HEK293 (cell line): Measurements from ENCODE around the gene ALDOA.
A peak's percentile ranks its signal among the peaks of the same experiment; 100 is the strongest.

Experiments used
- CTCF ChIA-PET: fragments of 350-600 bp; formaldehyde crosslinking; extraction: SDS; loops from one replicate; lab custom pipeline; 2021; ENCODE audit warnings: antibody characterized with exemption; lab: Yijun Ruan, JAX
- POLR2A ChIA-PET: fragments of 300-600 bp; formaldehyde crosslinking; extraction: SDS; loops from one replicate; lab custom pipeline; 2020; ENCODE audit warnings: antibody characterized with exemption, inconsistent platforms; lab: Yijun Ruan, JAX
- H3K27ac ChIP-seq: fragments of 200-500 bp; sonication (Bioruptor generic); 2 replicates; pipeline ENCODE4 v1.5.1; 2014; ENCODE audit warnings: low read depth, low read length, control low read depth, inconsistent platforms; ENCODE audit errors: extremely low read depth
- H3K36me3 ChIP-seq, 2 experiments: fragments of 200-500 bp in 1 of 2; sonication (Bioruptor generic) in 1 of 2; 1 replicate in 1 of 2; 2 replicates in 1 of 2; pipeline ENCODE4 v1.5.1; 2014 to 2017; ENCODE audit warnings: inconsistent platforms in 2 of 2, low read length in 2 of 2; ENCODE audit not compliant: control insufficient read depth in 2 of 2, insufficient read depth in 1 of 2
- H3K4me1 ChIP-seq: fragments of 200-500 bp; sonication (Bioruptor generic); 2 replicates; pipeline ENCODE4 v1.5.1; 2014; ENCODE audit warnings: mild to moderate bottlenecking, low read length, inconsistent platforms; ENCODE audit not compliant: control insufficient read depth, insufficient read depth
- H3K4me3 ChIP-seq: 2 replicates; pipeline ENCODE4 v1.5.1; 2011; ENCODE audit warnings: low read depth, mild to moderate bottlenecking, control low read depth, low read length, moderate library complexity
- H3K9me3 ChIP-seq: fragments of 200-500 bp; sonication (Bioruptor generic); 2 replicates; pipeline ENCODE4 v1.5.1; 2014; ENCODE audit warnings: low read depth, low read length, inconsistent platforms; ENCODE audit not compliant: control insufficient read depth, insufficient read depth
- GLI4 ChIP-seq: fragments of 450-650 bp; formaldehyde crosslinking; IDR thresholded peaks from 2 replicates; pipeline ENCODE4 v1.5.1; 2016; ENCODE audit warnings: missing biosample characterization, missing genetic modification characterization
- IKZF3 ChIP-seq: fragments of 450-650 bp; IDR thresholded peaks from 2 replicates; pipeline ENCODE4 v1.5.0; 2018; ENCODE audit warnings: missing biosample characterization, mild to moderate bottlenecking, missing genetic modification characterization, moderate library complexity
- OSR2 ChIP-seq: fragments of 450-650 bp; formaldehyde crosslinking; IDR thresholded peaks from 2 replicates; pipeline ENCODE4 v1.5.1; 2016; ENCODE audit warnings: missing biosample characterization, missing genetic modification characterization
- SALL2 ChIP-seq: fragments of 450-650 bp; formaldehyde crosslinking; IDR thresholded peaks from 2 replicates; pipeline ENCODE4 v1.5.0; 2017; ENCODE audit warnings: missing biosample characterization, mild to moderate bottlenecking, missing genetic modification characterization, borderline replicate concordance
- SCRT2 ChIP-seq: fragments of 450-650 bp; formaldehyde crosslinking; IDR thresholded peaks from 2 replicates; pipeline ENCODE4 v1.5.1; 2016; ENCODE audit warnings: missing biosample characterization, missing genetic modification characterization
- SP2 ChIP-seq: fragments of 450-650 bp; formaldehyde crosslinking; IDR thresholded peaks from 2 replicates; pipeline ENCODE4 v1.5.1; 2016; ENCODE audit warnings: missing biosample characterization, missing genetic modification characterization
- TCF7L2 ChIP-seq: IDR thresholded peaks from 2 replicates; pipeline ENCODE4 v1.6.1; 2011; ENCODE audit warnings: low read depth, mild to moderate bottlenecking, inconsistent platforms, low read length, moderate library complexity, borderline replicate concordance
- WT1 ChIP-seq: fragments of 450-650 bp; formaldehyde crosslinking; IDR thresholded peaks from 2 replicates; pipeline ENCODE4 v1.5.1; 2016; ENCODE audit warnings: missing biosample characterization, missing genetic modification characterization
- ZBTB10 ChIP-seq: fragments of 450-650 bp; formaldehyde crosslinking; IDR thresholded peaks from 2 replicates; pipeline ENCODE4 v1.5.1; 2016; ENCODE audit warnings: missing biosample characterization, missing genetic modification characterization
- ZBTB17 ChIP-seq: fragments of 450-650 bp; formaldehyde crosslinking; IDR thresholded peaks from 2 replicates; pipeline ENCODE4 v1.5.1; 2016; ENCODE audit warnings: missing biosample characterization, missing genetic modification characterization
- ZBTB6 ChIP-seq: fragments of 450-650 bp; formaldehyde crosslinking; IDR thresholded peaks from 2 replicates; pipeline ENCODE4 v1.5.1; 2017; ENCODE audit warnings: missing biosample characterization, missing genetic modification characterization
- ZNF138 ChIP-seq: fragments of 450-650 bp; formaldehyde crosslinking; IDR thresholded peaks from 2 replicates; pipeline ENCODE4 v1.5.1; 2016; ENCODE audit warnings: missing biosample characterization, missing genetic modification characterization, borderline replicate concordance
- ZNF621 ChIP-seq: fragments of 450-650 bp; formaldehyde crosslinking; IDR thresholded peaks from 2 replicates; pipeline ENCODE4 v1.5.1; 2017; ENCODE audit warnings: missing biosample characterization, missing genetic modification characterization
- ZNF623 ChIP-seq: fragments of 450-650 bp; formaldehyde crosslinking; IDR thresholded peaks from 2 replicates; pipeline ENCODE4 v1.5.1; 2016; ENCODE audit warnings: missing biosample characterization, missing genetic modification characterization
- ZNF692 ChIP-seq: fragments of 450-650 bp; formaldehyde crosslinking; IDR thresholded peaks from 2 replicates; pipeline ENCODE4 v1.5.1; 2016; ENCODE audit warnings: missing biosample characterization, missing genetic modification characterization
- ZNF701 ChIP-seq: fragments of 450-650 bp; formaldehyde crosslinking; IDR thresholded peaks from 2 replicates; pipeline ENCODE4 v1.5.1; 2016; ENCODE audit warnings: missing biosample characterization, missing genetic modification characterization
- ZNF837 ChIP-seq: fragments of 450-650 bp; formaldehyde crosslinking; IDR thresholded peaks from 2 replicates; pipeline ENCODE4 v1.5.1; 2016; ENCODE audit warnings: missing biosample characterization, missing genetic modification characterization
- TF ChIP-seq, protein P1 (sequence below): fragments of 450-650 bp; formaldehyde crosslinking; IDR thresholded peaks from 2 replicates; pipeline ENCODE4 v1.5.0; 2017; ENCODE audit warnings: missing biosample characterization, missing genetic modification characterization, borderline replicate concordance
- TF ChIP-seq, protein P2 (sequence below): fragments of 450-650 bp; formaldehyde crosslinking; IDR thresholded peaks from 2 replicates; pipeline ENCODE4 v1.5.1; 2016; ENCODE audit warnings: missing biosample characterization, missing genetic modification characterization, low read depth
- TF ChIP-seq, protein P3 (sequence below): fragments of 450-650 bp; formaldehyde crosslinking; IDR thresholded peaks from 2 replicates; pipeline ENCODE4 v1.5.1; 2016; ENCODE audit warnings: missing biosample characterization, missing genetic modification characterization

The ALDOA gene

DNA sequence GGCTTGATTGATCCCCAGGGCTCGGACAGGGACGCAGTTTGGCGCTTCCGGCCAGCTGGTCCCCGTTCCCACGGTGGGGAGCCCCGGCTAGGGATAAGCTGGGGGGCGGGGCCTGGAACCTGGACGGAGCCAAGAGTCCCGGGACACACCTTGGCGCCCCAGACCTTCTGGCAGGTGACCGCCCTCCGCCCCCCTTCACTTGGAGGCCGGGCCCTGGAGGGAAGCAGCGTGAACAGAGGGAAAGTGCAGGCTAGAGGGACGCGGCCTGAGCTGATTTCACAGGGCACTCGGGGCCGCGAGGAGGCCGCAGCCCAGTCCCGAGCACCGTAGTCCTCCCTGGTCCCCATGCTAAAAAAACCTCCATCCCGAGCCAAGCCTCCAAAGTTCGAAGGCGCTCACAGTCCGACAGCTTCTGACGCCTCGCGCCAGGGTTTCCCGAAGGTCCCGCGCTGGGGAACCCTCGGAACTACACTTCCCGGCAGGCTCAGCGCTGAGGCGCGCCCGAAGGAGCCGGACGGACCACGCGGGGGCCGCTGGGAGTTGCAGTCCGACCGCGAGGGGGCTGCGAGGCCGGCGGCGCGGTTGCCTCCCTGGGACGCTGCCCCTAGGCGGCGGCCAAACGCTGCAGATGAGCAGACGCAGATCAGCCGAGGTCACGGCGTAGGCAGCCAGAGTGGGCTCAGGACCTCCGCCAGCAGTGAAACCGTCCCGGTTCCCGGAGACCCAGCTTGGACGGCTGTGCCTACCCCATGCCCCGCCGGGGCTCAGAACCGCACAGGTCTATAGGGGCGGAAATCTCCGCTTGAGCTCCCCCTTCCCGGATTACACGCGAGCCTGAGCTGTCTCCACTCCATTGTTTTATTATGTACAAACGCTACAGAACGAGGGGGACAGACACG is 26.2 kb downstream of the ALDOA start, which contains the start of gene TBX6 (continued):
- TF ChIP-seq ZNF692 (tag by site-specific recombination) (peak; percentile 34), ZNF623 (tag by site-specific recombination) (no peak), ZBTB6 (tag by site-specific recombination) (peak; percentile 40; the same call in 1 of the 2 replicates)

DNA sequence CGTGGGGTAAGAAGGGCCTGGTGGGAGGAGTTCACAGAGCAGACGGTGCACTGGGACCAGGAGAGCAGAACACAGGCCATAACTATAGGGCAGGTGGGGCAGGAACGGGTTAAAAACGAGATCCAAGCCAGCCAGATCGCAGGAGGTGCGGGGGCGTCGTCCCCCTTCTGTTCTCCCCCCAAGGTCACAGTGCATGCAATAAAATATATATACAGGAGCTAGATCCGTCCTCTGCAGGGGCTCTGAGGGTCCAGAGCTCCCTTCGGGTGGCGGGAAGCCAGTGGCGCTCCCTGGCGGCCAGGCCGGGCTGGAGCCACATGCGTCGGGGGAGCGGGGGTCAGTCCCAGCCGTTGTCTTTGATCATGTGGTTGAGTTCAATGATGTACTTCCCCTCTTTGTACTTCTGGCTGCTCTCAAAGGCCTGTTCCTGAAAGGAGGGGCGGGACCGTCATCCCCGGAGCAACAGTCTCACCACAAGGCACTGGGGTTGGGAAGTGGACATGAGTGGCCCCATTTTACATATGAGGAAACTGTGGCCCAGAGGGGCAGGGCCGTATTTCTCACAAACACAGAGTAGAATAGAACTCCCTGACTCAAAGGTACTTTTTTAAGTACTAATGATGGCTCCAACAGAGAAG is 26.9 kb downstream of the ALDOA start:
- ChIA-PET POLR2A (interaction anchor here (0.6 to 3.3 kb wide), 11 partner anchors 13 to 405 kb away, joined by 3 to 26 read pairs (median 3); partner anchors contain the start of genes ALDOA, CORO1A, PPP4C and ZNF771), CTCF (interaction anchor here (0.6 to 5.0 kb wide), 25 partner anchors 10 to 1095 kb away, joined by 3 to 38 read pairs (median 4); partner anchors contain the start of genes DCTPP1, GDPD3, PPP4C and ZNF771)
- Histone ChIP-seq H3K4me3 (no peak overlapping the region), H3K9me3 (no peaks in the 10 kb centered on the region), H3K4me1 (no peaks in the 10 kb centered on the region), H3K27ac (peak overlapping the region; percentile 8; the same call in 1 of the 2 replicates), H3K36me3 (peaks cover 0 to 15% of the 10 kb centered on the region in 2 experiments; a peak in 1 of 3 replicates)
- 0 out of 2 replicates have a peak, but pooled peaks have one; percentile 70 for TF ChIP-seq TCF7L2
- TF ChIP-seq, protein P1, sequence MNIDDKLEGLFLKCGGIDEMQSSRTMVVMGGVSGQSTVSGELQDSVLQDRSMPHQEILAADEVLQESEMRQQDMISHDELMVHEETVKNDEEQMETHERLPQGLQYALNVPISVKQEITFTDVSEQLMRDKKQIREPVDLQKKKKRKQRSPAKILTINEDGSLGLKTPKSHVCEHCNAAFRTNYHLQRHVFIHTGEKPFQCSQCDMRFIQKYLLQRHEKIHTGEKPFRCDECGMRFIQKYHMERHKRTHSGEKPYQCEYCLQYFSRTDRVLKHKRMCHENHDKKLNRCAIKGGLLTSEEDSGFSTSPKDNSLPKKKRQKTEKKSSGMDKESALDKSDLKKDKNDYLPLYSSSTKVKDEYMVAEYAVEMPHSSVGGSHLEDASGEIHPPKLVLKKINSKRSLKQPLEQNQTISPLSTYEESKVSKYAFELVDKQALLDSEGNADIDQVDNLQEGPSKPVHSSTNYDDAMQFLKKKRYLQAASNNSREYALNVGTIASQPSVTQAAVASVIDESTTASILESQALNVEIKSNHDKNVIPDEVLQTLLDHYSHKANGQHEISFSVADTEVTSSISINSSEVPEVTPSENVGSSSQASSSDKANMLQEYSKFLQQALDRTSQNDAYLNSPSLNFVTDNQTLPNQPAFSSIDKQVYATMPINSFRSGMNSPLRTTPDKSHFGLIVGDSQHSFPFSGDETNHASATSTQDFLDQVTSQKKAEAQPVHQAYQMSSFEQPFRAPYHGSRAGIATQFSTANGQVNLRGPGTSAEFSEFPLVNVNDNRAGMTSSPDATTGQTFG (tag by site-specific recombination) = no peak
- TF ChIP-seq OSR2 (tag by site-specific recombination) = peak; percentile 51; the same call in 1 of the 2 replicates
- TF ChIP-seq ZBTB10 (tag by site-specific recombination) = peak; percentile 45; the same call in 1 of the 2 replicates
- TF ChIP-seq ZNF701 (tag by site-specific recombination) = peak; percentile 79; the same call in 1 of the 2 replicates
- TF ChIP-seq ZBTB17 (tag by site-specific recombination) = peak; percentile 79
- TF ChIP-seq ZNF138 (tag by site-specific recombination) = no peak
- TF ChIP-seq SP2 = peak; percentile 63
- TF ChIP-seq IKZF3 (tag by site-specific recombination) = peak; percentile 76
- TF ChIP-seq, protein P2, sequence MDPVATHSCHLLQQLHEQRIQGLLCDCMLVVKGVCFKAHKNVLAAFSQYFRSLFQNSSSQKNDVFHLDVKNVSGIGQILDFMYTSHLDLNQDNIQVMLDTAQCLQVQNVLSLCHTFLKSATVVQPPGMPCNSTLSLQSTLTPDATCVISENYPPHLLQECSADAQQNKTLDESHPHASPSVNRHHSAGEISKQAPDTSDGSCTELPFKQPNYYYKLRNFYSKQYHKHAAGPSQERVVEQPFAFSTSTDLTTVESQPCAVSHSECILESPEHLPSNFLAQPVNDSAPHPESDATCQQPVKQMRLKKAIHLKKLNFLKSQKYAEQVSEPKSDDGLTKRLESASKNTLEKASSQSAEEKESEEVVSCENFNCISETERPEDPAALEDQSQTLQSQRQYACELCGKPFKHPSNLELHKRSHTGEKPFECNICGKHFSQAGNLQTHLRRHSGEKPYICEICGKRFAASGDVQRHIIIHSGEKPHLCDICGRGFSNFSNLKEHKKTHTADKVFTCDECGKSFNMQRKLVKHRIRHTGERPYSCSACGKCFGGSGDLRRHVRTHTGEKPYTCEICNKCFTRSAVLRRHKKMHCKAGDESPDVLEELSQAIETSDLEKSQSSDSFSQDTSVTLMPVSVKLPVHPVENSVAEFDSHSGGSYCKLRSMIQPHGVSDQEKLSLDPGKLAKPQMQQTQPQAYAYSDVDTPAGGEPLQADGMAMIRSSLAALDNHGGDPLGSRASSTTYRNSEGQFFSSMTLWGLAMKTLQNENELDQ (tag by site-specific recombination) = no peak
- no peak for TF ChIP-seq SALL2 (tag by site-specific recombination)
- TF ChIP-seq SCRT2 (tag by site-specific recombination) = peak; percentile 91
- TF ChIP-seq ZNF837 (tag by site-specific recombination) = no peak
- TF ChIP-seq, protein P3, sequence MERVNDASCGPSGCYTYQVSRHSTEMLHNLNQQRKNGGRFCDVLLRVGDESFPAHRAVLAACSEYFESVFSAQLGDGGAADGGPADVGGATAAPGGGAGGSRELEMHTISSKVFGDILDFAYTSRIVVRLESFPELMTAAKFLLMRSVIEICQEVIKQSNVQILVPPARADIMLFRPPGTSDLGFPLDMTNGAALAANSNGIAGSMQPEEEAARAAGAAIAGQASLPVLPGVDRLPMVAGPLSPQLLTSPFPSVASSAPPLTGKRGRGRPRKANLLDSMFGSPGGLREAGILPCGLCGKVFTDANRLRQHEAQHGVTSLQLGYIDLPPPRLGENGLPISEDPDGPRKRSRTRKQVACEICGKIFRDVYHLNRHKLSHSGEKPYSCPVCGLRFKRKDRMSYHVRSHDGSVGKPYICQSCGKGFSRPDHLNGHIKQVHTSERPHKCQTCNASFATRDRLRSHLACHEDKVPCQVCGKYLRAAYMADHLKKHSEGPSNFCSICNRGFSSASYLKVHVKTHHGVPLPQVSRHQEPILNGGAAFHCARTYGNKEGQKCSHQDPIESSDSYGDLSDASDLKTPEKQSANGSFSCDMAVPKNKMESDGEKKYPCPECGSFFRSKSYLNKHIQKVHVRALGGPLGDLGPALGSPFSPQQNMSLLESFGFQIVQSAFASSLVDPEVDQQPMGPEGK = peak; percentile 95
- TF ChIP-seq WT1 = peak; percentile 15; the same call in 1 of the 2 replicates
- TF ChIP-seq ZNF621 (tag by site-specific recombination) = no peak
- 0 out of 2 replicates have a peak, but pooled peaks have one; percentile 48 for TF ChIP-seq GLI4 (tag by site-specific recombination)
